ENCODE measurements around the gene ADD3. TPM values are rescaled to one million over a fixed set of nuclear protein-coding genes. Genes with fewer than 3 reads are reported as not detected.

The ADD3 gene
- total RNA-seq, 1 experiment from 2014 or later, result 59.9 TPM

GRCh38 chr10:110034596-110034995 lies 26.8 kb downstream of the ADD3 start:
- Histone ChIP-seq H2BK15ac (ENCODE audit: low read depth, low read length) (no peak overlapping the region), H3K23me2 (ENCODE audit: insufficient read length, low read depth, low read length, poor library complexity, severe bottlenecking) (no peaks in the 10 kb centered on the region), H2AFZ (ENCODE audit: low read length) (no peak overlapping the region), H2AK5ac (ENCODE audit: insufficient read length, low read length) (no peak overlapping the region), H3K18ac (ENCODE audit: insufficient read length, low read depth, low read length) (no peak overlapping the region), H4K5ac (ENCODE audit: insufficient read length, low read depth, low read length) (no peak overlapping the region), H2BK20ac (ENCODE audit: low read depth, low read length, poor library complexity, severe bottlenecking) (no peak overlapping the region), H2BK120ac (ENCODE audit: low read depth, low read length, poor library complexity, severe bottlenecking) (no peak overlapping the region), H3K9me3 (ENCODE audit: control insufficient read depth, low read depth, low read length) (no peaks in the 10 kb centered on the region), H3K79me2 (ENCODE audit: insufficient read depth, low read length) (peaks cover 2% of the 10 kb centered on the region; the same call in 1 of the 2 replicates), H3K4me2 (ENCODE audit: insufficient read depth, insufficient read length, low read length) (no peak overlapping the region), H4K8ac (replicated peaks; ENCODE audit: insufficient read length, low read depth, low read length) (no peak overlapping the region), H3K23ac (ENCODE audit: insufficient read length, low read depth, low read length) (no peak overlapping the region), H3K79me1 (ENCODE audit: insufficient read depth, low read depth, low read length, poor library complexity, severe bottlenecking) (peaks cover 3% of the 10 kb centered on the region), H3K27me3 (ENCODE audit: insufficient read depth, low read length) (no peaks in the 10 kb centered on the region), H3K4ac (ENCODE audit: low read depth, low read length) (no peak overlapping the region), H3T11ph (ENCODE audit: low read length) (no peak overlapping the region), H3K56ac (ENCODE audit: insufficient read length, low read depth, low read length) (no peak overlapping the region), H2BK12ac (ENCODE audit: insufficient read length, low read depth, low read length) (no peak overlapping the region), H3K27ac (ENCODE audit: insufficient read length, low read depth, low read length) (no peak overlapping the region), H3K14ac (ENCODE audit: insufficient read depth, low read length) (no peak overlapping the region), H4K20me1 (ENCODE audit: control insufficient read depth, insufficient read depth, insufficient read length) (no peaks in the 10 kb centered on the region), H4K91ac (ENCODE audit: insufficient read length, low read depth, low read length) (no peak overlapping the region), H3K4me1 (ENCODE audit: insufficient read depth, low read length) (peaks cover 3% of the 10 kb centered on the region; the same call in 1 of the 2 replicates), H3K9ac (ENCODE audit: extremely low read depth, insufficient read length, low read length) (no peak overlapping the region), H2BK5ac (ENCODE audit: insufficient read length, low read length) (no peak overlapping the region)
- Mint-ChIP-seq H3K27me3 (ENCODE audit: low read depth) (no peaks in the 10 kb centered on the region), H3K36me3 (ENCODE audit: insufficient read depth in 1 of 3, low read depth in 3 of 3) (no peaks in the 10 kb centered on the region), H3K27ac (no peak overlapping the region), H3K4me3 (no peak overlapping the region), H3K4me1 (peaks cover 32 to 34% of the 10 kb centered on the region in 2 experiments), H3K9me3 (no peaks in the 10 kb centered on the region)
- TF ChIP-seq CTCF (conservative IDR thresholded peaks at IDR 0.05), result no peak
- DNase-seq, result no peak
- no CpG with 5 or more reads among the region's 2 CpGs for WGBS (ENCODE audit: extremely low coverage, insufficient read length, low lambda C conversion rate)

Data from H9 (cell line).